ENCODE data around the gene ABCC12. TPM values are rescaled to one million over a fixed set of nuclear protein-coding genes. Genes with fewer than 3 reads are reported as not detected.

Gene ABCC12
- total and polyA plus RNA-seq, 5 donors, result not detected

DNA sequence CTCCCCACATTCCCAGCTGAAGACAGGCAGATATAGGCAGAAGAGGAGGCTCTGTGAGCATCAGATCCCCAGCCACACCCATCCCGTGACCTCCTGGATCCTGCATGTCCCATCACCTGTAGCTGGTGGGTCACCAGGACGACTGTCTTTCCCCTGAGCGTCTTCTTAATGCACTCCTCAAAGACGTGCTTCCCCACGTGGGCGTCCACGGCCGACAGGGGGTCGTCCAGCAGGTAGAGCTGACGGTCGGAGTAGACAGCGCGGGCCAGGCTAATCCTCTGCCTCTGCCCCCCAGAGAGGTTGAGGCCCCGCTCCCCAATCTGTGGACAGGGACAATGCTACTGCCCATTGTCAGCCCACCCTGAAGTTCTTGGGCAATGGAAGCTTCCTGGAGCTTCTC is 40.5 kb downstream of the ABCC12 start:
- H3K4me1 ChIP-seq (ENCODE audit: control insufficient read depth, insufficient read depth, low read length), result no peaks in the 10 kb centered on the region
- WGBS, result 91% methylated on average over 14 of the region's 14 CpGs
- DNase-seq (no peak), ATAC-seq (no peak)
- H3K9me3 ChIP-seq (ENCODE audit: control insufficient read depth, low read length), result no peaks in the 10 kb centered on the region
- intact Hi-C loops (cut with DNase I), result no loop called here
- H3K4me3 ChIP-seq (ENCODE audit: low read length), result no peak overlapping the region
- H3K27ac ChIP-seq (ENCODE audit: low read length), result no peak overlapping the region
- H3K27me3 ChIP-seq (ENCODE audit: control insufficient read depth, insufficient read depth), result no peaks in the 10 kb centered on the region

DNA sequence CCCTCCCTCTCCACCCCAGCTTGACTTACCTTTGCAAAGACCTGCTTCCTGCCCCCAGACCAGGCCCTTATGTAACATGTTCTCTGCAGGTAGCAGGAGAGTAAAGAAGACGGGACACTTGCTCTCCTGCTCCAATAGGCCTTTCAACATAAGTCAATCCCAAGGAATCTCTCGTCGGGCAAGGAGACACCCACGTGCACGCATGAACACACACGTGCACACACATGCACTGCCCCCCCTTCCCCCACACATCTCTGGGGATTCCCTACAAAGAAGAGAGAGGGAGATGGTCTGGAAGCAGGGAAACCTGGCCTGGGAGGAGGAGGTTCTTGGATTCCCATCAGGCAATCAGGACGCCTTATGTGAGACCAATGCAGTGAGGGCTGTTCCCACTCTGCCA is 41.4 kb downstream of the ABCC12 start:
- no peaks in the 10 kb centered on the region for H3K4me1 ChIP-seq (ENCODE audit: control insufficient read depth, insufficient read depth, low read length)
- no peak overlapping the region for H3K4me3 ChIP-seq (ENCODE audit: low read length)
- intact Hi-C loops (cut with DNase I), result no loop called here
- ATAC-seq, result no peak
- no peaks in the 10 kb centered on the region for H3K27me3 ChIP-seq (ENCODE audit: control insufficient read depth, insufficient read depth)
- H3K9me3 ChIP-seq (ENCODE audit: control insufficient read depth, low read length), result no peaks in the 10 kb centered on the region
- DNase-seq, result no peak
- no peak overlapping the region for H3K27ac ChIP-seq (ENCODE audit: low read length)
- 91% methylated on average over 7 of the region's 7 CpGs for WGBS

DNA sequence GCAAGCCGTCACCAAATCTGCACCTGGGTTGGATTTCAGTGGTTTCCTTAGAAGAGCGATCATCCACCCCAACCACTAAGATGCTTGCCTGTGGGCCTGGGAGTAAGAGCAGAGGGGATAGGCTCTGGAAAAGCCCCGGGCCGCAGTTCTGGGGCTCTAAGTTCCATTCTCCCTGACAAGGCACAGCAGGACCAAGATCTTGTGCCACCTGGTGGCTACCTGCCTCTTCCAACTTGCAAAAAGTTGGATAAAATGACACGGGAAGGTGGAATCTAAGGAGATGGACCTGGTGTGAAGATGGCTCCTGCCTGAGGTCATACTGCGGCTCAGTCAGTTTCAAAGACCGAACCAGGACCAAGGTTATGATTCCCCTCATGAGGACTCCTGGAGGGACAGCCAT is 42.3 kb downstream of the ABCC12 start:
- no peak for DNase-seq
- ATAC-seq, result no peak
- no peak overlapping the region for H3K27ac ChIP-seq (ENCODE audit: low read length)
- no peaks in the 10 kb centered on the region for H3K27me3 ChIP-seq (ENCODE audit: control insufficient read depth, insufficient read depth)
- intact Hi-C loops (cut with DNase I), result no loop called here
- H3K4me1 ChIP-seq (ENCODE audit: control insufficient read depth, insufficient read depth, low read length), result no peaks in the 10 kb centered on the region
- no peak overlapping the region for H3K4me3 ChIP-seq (ENCODE audit: low read length)
- H3K9me3 ChIP-seq (ENCODE audit: control insufficient read depth, low read length), result no peaks in the 10 kb centered on the region
- 77% methylated on average over 7 of the region's 7 CpGs for WGBS

DNA sequence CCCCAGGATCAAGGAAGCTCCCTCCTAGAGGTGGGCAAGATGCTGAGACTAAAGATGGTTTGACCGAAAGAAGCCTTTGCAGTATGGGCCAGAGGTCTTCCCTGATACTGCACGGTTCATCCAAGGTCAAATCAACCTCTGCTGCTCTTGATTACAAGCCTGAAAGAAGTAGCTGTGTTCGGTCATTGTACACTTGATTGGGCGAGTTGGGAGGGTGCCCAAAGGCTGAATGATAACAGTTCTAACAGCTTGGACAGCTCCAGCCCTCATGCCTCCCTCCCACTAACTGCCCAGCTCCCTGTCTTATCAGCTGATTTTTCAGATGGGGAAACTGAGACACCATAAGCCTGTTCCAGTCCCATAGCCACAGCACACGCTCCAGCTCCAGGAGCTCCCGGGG is 42.8 kb downstream of the ABCC12 start:
- H3K9me3 ChIP-seq (ENCODE audit: control insufficient read depth, low read length), result no peaks in the 10 kb centered on the region
- H3K4me3 ChIP-seq (ENCODE audit: low read length), result no peak overlapping the region
- no peaks in the 10 kb centered on the region for H3K4me1 ChIP-seq (ENCODE audit: control insufficient read depth, insufficient read depth, low read length)
- WGBS, result 51% methylated on average over 6 of the region's 6 CpGs
- DNase-seq, result peak in 1 of 3 donors; percentile 68
- intact Hi-C loops (cut with DNase I), result no loop called here
- ATAC-seq, result peak; percentile 34 to 51
- no peaks in the 10 kb centered on the region for H3K27me3 ChIP-seq (ENCODE audit: control insufficient read depth, insufficient read depth)
- H3K27ac ChIP-seq (ENCODE audit: low read length), result no peak overlapping the region

DNA sequence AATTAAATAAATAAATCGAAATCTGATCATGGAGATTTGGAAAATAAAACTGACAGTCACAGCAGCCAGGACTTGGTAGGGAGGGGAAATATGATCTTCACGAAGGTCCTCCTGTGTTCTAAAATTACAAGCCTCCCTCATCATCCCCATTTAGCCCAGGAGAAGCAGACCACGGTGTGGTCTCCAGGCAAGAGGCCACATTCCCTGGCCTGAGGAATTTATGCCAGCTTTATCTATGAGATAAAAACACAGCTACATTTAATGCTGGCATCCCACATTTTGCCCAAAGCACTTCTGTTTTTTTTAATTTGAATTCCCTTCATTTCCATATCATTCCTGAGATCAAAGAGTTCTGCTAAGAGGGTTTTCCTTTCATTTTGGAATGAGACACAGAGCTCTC is 43.2 kb downstream of the ABCC12 start:
- no peaks in the 10 kb centered on the region for H3K27me3 ChIP-seq (ENCODE audit: control insufficient read depth, insufficient read depth)
- 41% methylated on average over 3 of the region's 3 CpGs for WGBS
- DNase-seq, result no peak
- H3K4me1 ChIP-seq (ENCODE audit: control insufficient read depth, insufficient read depth, low read length), result no peaks in the 10 kb centered on the region
- ATAC-seq, result no peak
- intact Hi-C loops (cut with DNase I), result no loop called here
- no peaks in the 10 kb centered on the region for H3K9me3 ChIP-seq (ENCODE audit: control insufficient read depth, low read length)
- no peak overlapping the region for H3K27ac ChIP-seq (ENCODE audit: low read length)
- H3K4me3 ChIP-seq (ENCODE audit: low read length), result no peak overlapping the region

DNA sequence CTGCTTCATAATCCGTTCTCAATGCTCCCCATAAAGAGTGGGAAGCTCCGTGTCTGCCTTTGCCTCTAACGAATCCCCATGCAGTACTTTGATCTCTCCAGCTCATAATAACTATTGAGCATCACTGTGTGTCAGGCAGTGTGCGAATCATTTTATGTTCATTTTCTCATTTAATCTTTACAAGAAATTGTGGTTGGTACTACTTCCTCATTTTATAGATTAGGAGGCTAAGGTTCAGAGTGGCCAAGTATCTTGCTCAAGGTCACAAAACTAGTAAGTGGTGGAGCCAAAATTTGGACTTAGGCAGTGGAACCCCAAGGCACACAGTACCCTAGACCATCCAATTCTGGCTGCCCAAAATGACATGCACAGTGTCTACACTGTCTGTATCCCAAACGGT is 44.8 kb downstream of the ABCC12 start:
- Histone ChIP-seq H3K9me3 (ENCODE audit: control insufficient read depth, low read length) (no peaks in the 10 kb centered on the region), H3K27me3 (ENCODE audit: control insufficient read depth, insufficient read depth) (no peaks in the 10 kb centered on the region), H3K4me3 (ENCODE audit: low read length) (no peak overlapping the region), H3K4me1 (ENCODE audit: control insufficient read depth, insufficient read depth, low read length) (no peaks in the 10 kb centered on the region), H3K27ac (ENCODE audit: low read length) (no peak overlapping the region)
- intact Hi-C loops (cut with DNase I), result no loop called here
- WGBS, result 90% methylated on average over 5 of the region's 5 CpGs
- ATAC-seq (no peak), DNase-seq (no peak)

DNA sequence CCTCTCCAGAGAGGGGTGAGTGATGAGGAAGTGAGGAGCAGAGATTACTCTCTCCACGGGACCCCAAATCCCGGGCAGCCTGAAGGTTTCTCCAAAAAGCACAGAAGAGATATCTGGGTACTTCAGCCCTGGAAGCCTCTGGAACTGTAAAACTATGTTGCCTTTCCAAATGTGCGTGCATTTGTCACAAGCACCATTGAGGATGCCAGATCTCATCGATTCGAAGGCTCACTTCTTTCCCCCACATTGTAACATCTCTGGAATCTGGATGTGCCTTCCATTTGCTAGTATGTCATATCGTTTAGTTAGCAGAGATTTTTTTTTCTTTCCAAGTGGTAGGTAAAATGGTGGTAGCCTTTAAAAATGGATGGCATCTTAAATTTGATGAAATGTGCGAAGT is 45.8 kb downstream of the ABCC12 start:
- 76% methylated on average over 7 of the region's 7 CpGs for WGBS
- H3K27me3 ChIP-seq (ENCODE audit: control insufficient read depth, insufficient read depth), result no peaks in the 10 kb centered on the region
- no peak for ATAC-seq
- H3K27ac ChIP-seq (ENCODE audit: low read length), result no peak overlapping the region
- no peaks in the 10 kb centered on the region for H3K9me3 ChIP-seq (ENCODE audit: control insufficient read depth, low read length)
- no peaks in the 10 kb centered on the region for H3K4me1 ChIP-seq (ENCODE audit: control insufficient read depth, insufficient read depth, low read length)
- no peak for DNase-seq
- intact Hi-C loops (cut with DNase I), result no loop called here
- H3K4me3 ChIP-seq (ENCODE audit: low read length), result no peak overlapping the region

DNA sequence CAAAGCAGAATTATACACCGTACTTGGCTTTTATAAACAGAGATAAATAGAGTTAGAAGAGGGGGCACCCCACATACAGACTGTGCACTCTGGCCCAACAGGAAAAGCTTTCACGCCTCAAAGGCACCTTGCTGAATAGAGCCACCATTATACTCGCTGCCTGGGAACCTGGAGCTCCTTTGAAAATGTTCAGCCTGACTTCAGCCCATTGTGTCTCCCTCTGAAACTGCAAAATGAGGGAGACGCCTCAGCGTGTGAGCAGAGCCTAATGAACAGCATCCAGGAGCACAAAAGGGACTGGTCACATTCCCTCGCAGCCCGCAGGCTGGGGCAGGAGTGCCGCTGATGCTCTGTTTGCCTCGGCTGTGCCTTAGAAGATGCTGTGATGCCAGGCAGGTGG is 46.3 kb downstream of the ABCC12 start:
- H3K4me1 ChIP-seq (ENCODE audit: control insufficient read depth, insufficient read depth, low read length), result no peaks in the 10 kb centered on the region
- no peak overlapping the region for H3K27ac ChIP-seq (ENCODE audit: low read length)
- ATAC-seq (no peak), DNase-seq (no peak)
- H3K27me3 ChIP-seq (ENCODE audit: control insufficient read depth, insufficient read depth), result no peaks in the 10 kb centered on the region
- intact Hi-C loops (cut with DNase I), result no loop called here
- 77% methylated on average over 9 of the region's 9 CpGs for WGBS
- H3K4me3 ChIP-seq (ENCODE audit: low read length), result no peak overlapping the region
- no peaks in the 10 kb centered on the region for H3K9me3 ChIP-seq (ENCODE audit: control insufficient read depth, low read length)

DNA sequence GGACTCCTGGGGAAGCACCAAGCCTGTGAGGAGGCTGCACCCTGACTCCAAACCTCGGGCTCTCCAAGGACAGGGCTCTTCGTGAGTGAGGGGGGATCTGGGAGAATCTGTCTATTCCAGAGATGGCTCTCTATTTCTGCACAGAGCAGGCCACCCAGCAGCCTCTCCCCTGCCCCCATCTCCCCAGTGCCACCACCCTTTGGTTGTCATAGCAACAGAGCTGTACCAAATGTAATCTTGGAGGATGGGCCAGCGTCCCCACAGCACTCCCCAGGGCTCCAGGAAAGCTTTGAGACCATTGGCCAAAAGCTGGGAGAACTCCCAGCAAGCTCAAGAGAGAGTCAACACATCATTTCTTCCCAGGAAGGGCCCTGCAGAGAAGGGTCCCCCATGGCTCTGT is 49.3 kb downstream of the ABCC12 start:
- no peaks in the 10 kb centered on the region for H3K27me3 ChIP-seq (ENCODE audit: control insufficient read depth, insufficient read depth)
- intact Hi-C loops (cut with DNase I), result no loop called here
- H3K9me3 ChIP-seq (ENCODE audit: control insufficient read depth, low read length), result no peaks in the 10 kb centered on the region
- no peak overlapping the region for H3K4me3 ChIP-seq (ENCODE audit: low read length)
- no peak for ATAC-seq
- H3K27ac ChIP-seq (ENCODE audit: low read length), result no peak overlapping the region
- H3K4me1 ChIP-seq (ENCODE audit: control insufficient read depth, insufficient read depth, low read length), result no peaks in the 10 kb centered on the region
- WGBS, result 66% methylated on average over 3 of the region's 3 CpGs
- DNase-seq, result no peak

Other genes with a start within 250 kb of the ABCC12 start
- 10 to 100 TPM; 69.6 to 79.3 (median 75.8) TPM for gene LONP2, start 88.3 kb upstream of the ABCC12 start, total RNA-seq
- 29.3 TPM for gene LONP2, start 88.3 kb upstream of the ABCC12 start, polyA plus RNA-seq
- under 1 TPM in 2 of 4 donors, not detected in 2; 0.09 to 0.25 TPM for gene ABCC11, start 91.5 kb upstream of the ABCC12 start, total RNA-seq
- gene ABCC11, start 91.5 kb upstream of the ABCC12 start, polyA plus RNA-seq, result 0.09 TPM
- 10 to 100 TPM; 14.4 to 17.9 (median 14.6) TPM for gene SIAH1, start 229.4 kb upstream of the ABCC12 start, total RNA-seq
- gene SIAH1, start 229.4 kb upstream of the ABCC12 start, polyA plus RNA-seq, result 15.1 TPM